Astrocyte (in vitro differentiated cells and primary cell): ENCODE measurements around the gene CCDC157. TPM values are rescaled to one million over a fixed set of nuclear protein-coding genes. Genes with fewer than 3 reads are reported as not detected.

ENCODE experiments used
- DNase-seq: peaks from one replicate; pipeline ENCODE4 v3.0.0-alpha.2; 2010; ENCODE audit warnings: low read depth
- FAIRE-seq: peaks from 2 replicates; lab custom pipeline; 2011; peaks lifted over from hg19 to GRCh38; lab: Jason Lieb, UNC
- H2AFZ ChIP-seq: 2 replicates; pipeline ENCODE4 v1.6.0; 2012; ENCODE audit warnings: low read depth, low read length, inconsistent platforms
- H3K27ac ChIP-seq: 2 replicates; pipeline ENCODE4 v1.5.1; 2011; ENCODE audit warnings: low read depth, low read length, inconsistent platforms
- H3K27me3 ChIP-seq: 2 replicates; pipeline ENCODE4 v1.6.0; 2011; ENCODE audit warnings: low read length, inconsistent platforms; ENCODE audit not compliant: insufficient read depth
- H3K36me3 ChIP-seq: 2 replicates; pipeline ENCODE4 v1.5.1; 2011; ENCODE audit warnings: low read length, inconsistent platforms; ENCODE audit not compliant: insufficient read depth
- H3K4me1 ChIP-seq: 2 replicates; pipeline ENCODE4 v1.5.1; 2011; ENCODE audit warnings: low read length, inconsistent platforms; ENCODE audit not compliant: insufficient read depth
- H3K4me2 ChIP-seq: 2 replicates; pipeline ENCODE4 v1.6.0; 2012; ENCODE audit warnings: low read length, inconsistent platforms
- H3K4me3 ChIP-seq: 2 replicates; pipeline ENCODE4 v1.5.1; 2011; ENCODE audit warnings: low read depth, mild to moderate bottlenecking, low read length, inconsistent platforms; ENCODE audit not compliant: insufficient read depth
- H3K79me2 ChIP-seq: 2 replicates; pipeline ENCODE4 v1.6.0; 2012; ENCODE audit warnings: mild to moderate bottlenecking, low read length, inconsistent platforms; ENCODE audit not compliant: insufficient read depth
- H3K9ac ChIP-seq: 2 replicates; pipeline ENCODE4 v1.6.0; 2012; ENCODE audit warnings: mild to moderate bottlenecking, low read length, inconsistent platforms
- H3K9me3 ChIP-seq: 2 replicates; pipeline ENCODE4 v1.5.1; 2012; ENCODE audit warnings: low read depth, mild to moderate bottlenecking, low read length, inconsistent platforms; ENCODE audit not compliant: insufficient read depth
- H4K20me1 ChIP-seq: 2 replicates; pipeline ENCODE4 v1.6.0; 2012; ENCODE audit warnings: low read length, inconsistent platforms; ENCODE audit not compliant: insufficient read depth
- H3K27ac Mint-ChIP-seq: one replicate; pipeline ENCODE4 v1.8.0; 2021; ENCODE audit warnings: mild to moderate bottlenecking, mixed read lengths; ENCODE audit not compliant: unreplicated experiment
- H3K27me3 Mint-ChIP-seq: one replicate; pipeline ENCODE4 v1.8.0; 2021; ENCODE audit warnings: low read depth, mixed read lengths; ENCODE audit not compliant: unreplicated experiment
- H3K36me3 Mint-ChIP-seq: one replicate; pipeline ENCODE4 v1.8.0; 2021; ENCODE audit warnings: low read depth, mixed read lengths; ENCODE audit not compliant: unreplicated experiment
- H3K4me1 Mint-ChIP-seq: one replicate; pipeline ENCODE4 v1.8.0; 2021; ENCODE audit warnings: low read depth, mixed read lengths; ENCODE audit not compliant: unreplicated experiment
- H3K4me3 Mint-ChIP-seq: one replicate; pipeline ENCODE4 v1.8.0; 2021; ENCODE audit warnings: mild to moderate bottlenecking, moderate library complexity, mixed read lengths; ENCODE audit not compliant: unreplicated experiment
- H3K9me3 Mint-ChIP-seq: one replicate; pipeline ENCODE4 v1.8.0; 2021; ENCODE audit warnings: mild to moderate bottlenecking, mixed read lengths; ENCODE audit not compliant: unreplicated experiment
- EZH2 ChIP-seq: IDR thresholded peaks from 2 replicates; pipeline ENCODE4 v1.6.1; 2012; ENCODE audit warnings: mild to moderate bottlenecking, low read length, inconsistent platforms; ENCODE audit not compliant: insufficient read depth
- total RNA-seq: library from RNA; stranded (reverse); gene quantifications from 2 replicates; pipeline ENCODE4 v1.2.1, GENCODE V29; 2021
- TF ChIP-seq, protein P1 (sequence below): IDR thresholded peaks from 2 replicates; pipeline ENCODE4 v1.5.1; 2011; ENCODE audit warnings: low read depth, mild to moderate bottlenecking, inconsistent platforms, low read length, moderate library complexity; ENCODE audit not compliant: insufficient read depth

CCDC157 gene
- total RNA-seq, 1 donor from 2014 or later: 2.9 TPM

GRCh38 chr22:30386608-30386959, 29.8 kb downstream of the CCDC157 start:
- H2AFZ ChIP-seq: peak overlapping the region; percentile 73

DNA sequence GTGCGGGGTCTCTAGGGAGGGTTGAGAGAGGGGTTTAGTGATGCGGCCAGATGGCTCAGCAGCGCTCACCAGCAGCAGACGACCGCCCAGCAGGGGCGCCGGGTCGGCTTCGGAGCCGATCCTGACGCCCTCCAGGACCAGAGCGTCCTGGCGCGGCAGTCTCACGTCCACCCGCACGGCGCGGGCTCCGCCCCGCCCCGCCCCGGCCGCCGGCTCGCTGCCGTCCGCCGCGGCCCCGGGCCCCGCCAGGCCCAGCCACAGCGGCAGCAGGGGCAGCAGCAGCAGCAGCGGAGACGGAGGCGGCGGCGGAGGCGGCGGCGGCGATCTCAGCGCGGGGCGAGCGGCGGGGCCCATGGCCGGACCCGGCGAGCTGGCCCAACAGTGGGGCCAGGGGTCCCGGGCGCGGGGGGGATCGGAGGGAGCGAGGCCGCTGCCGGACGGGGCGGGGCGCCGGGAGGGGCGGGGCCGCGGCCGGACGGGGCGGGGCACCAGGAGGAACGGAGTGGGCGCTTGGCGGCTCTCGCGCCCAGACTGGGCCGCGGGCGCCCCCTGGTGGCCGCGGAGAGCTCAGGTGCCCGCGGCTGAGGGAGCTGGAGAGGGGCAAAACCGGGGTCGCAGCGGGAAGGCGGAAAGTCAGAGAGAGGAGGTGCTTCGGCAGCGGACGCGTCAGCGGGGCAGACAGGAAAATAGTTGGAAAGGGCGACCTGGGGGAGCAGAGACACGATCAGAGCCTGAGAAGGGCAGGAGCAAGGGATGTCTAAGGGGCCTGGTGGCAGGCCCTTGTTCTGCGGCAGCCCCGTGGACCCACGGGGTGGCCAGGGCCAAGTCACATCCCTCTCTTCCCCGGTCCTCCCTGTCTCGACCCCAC, 30.4 kb downstream of the CCDC157 start, which contains the start of gene RNF215:
Gene RNF215, minus strand, starts transcription at position 452 of the 868 bp plus-strand sequence. Its CDS starts 98 bp downstream, at position 354.
- peaks cover 5% of the 10 kb centered on the region for H3K9me3 Mint-ChIP-seq
- Histone ChIP-seq H3K27ac (peak within 1 kb of the TSS; percentile 61), H3K79me2 (peaks cover 12% of the 10 kb centered on the region), H3K27me3 (no peaks in the 10 kb centered on the region), H3K4me3 (peak within 1 kb of the TSS; percentile 72), H3K4me1 (peaks cover 21% of the 10 kb centered on the region), H3K9me3 (peaks cover 3% of the 10 kb centered on the region), H2AFZ (peak within 1 kb of the TSS; percentile 93), H3K36me3 (peaks cover 3% of the 10 kb centered on the region), H3K4me2 (peak within 1 kb of the TSS; percentile 99), H3K9ac (peak within 1 kb of the TSS; percentile 89), H4K20me1 (peaks cover 12% of the 10 kb centered on the region)
- no peak for FAIRE-seq
- H3K36me3 Mint-ChIP-seq: peaks cover 10% of the 10 kb centered on the region
- TF ChIP-seq, protein P1, sequence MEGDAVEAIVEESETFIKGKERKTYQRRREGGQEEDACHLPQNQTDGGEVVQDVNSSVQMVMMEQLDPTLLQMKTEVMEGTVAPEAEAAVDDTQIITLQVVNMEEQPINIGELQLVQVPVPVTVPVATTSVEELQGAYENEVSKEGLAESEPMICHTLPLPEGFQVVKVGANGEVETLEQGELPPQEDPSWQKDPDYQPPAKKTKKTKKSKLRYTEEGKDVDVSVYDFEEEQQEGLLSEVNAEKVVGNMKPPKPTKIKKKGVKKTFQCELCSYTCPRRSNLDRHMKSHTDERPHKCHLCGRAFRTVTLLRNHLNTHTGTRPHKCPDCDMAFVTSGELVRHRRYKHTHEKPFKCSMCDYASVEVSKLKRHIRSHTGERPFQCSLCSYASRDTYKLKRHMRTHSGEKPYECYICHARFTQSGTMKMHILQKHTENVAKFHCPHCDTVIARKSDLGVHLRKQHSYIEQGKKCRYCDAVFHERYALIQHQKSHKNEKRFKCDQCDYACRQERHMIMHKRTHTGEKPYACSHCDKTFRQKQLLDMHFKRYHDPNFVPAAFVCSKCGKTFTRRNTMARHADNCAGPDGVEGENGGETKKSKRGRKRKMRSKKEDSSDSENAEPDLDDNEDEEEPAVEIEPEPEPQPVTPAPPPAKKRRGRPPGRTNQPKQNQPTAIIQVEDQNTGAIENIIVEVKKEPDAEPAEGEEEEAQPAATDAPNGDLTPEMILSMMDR: peak; percentile 52
- TF ChIP-seq EZH2: no peak
- peak; percentile 21 for DNase-seq
- H3K27ac Mint-ChIP-seq: peak within 1 kb of the TSS; percentile 77
- peak within 1 kb of the TSS; percentile 89 for H3K4me3 Mint-ChIP-seq
- H3K27me3 Mint-ChIP-seq: no peaks in the 10 kb centered on the region
- peaks cover 13% of the 10 kb centered on the region for H3K4me1 Mint-ChIP-seq

More at GRCh38 chr22:30386608-30386959, 29.8 kb downstream of the CCDC157 start:
- peak overlapping the region; percentile 89 for H3K9ac ChIP-seq
- peaks cover 19% of the 10 kb centered on the region for H3K4me1 ChIP-seq
- DNase-seq: no peak
- H3K79me2 ChIP-seq: peaks cover 12% of the 10 kb centered on the region
- H3K9me3 Mint-ChIP-seq: peaks cover 5% of the 10 kb centered on the region
- H4K20me1 ChIP-seq: peaks cover 12% of the 10 kb centered on the region
- H3K36me3 ChIP-seq: peaks cover 3% of the 10 kb centered on the region
- TF ChIP-seq EZH2: no peak
- TF ChIP-seq, protein P1: no peak
- no peaks in the 10 kb centered on the region for H3K27me3 Mint-ChIP-seq
- peak overlapping the region; percentile 99 for H3K4me2 ChIP-seq
- no peaks in the 10 kb centered on the region for H3K27me3 ChIP-seq
- peak overlapping the region; percentile 61 for H3K27ac ChIP-seq
- peaks cover 10% of the 10 kb centered on the region for H3K36me3 Mint-ChIP-seq
- peaks cover 3% of the 10 kb centered on the region for H3K9me3 ChIP-seq
- peaks cover 10% of the 10 kb centered on the region for H3K4me1 Mint-ChIP-seq
- no peak for FAIRE-seq
- peak overlapping the region; percentile 77 for H3K27ac Mint-ChIP-seq
- peak overlapping the region; percentile 89 for H3K4me3 Mint-ChIP-seq
- H3K4me3 ChIP-seq: peak overlapping the region; percentile 72
